ENCODE data around the gene SMYD3.

The SMYD3 gene

DNA sequence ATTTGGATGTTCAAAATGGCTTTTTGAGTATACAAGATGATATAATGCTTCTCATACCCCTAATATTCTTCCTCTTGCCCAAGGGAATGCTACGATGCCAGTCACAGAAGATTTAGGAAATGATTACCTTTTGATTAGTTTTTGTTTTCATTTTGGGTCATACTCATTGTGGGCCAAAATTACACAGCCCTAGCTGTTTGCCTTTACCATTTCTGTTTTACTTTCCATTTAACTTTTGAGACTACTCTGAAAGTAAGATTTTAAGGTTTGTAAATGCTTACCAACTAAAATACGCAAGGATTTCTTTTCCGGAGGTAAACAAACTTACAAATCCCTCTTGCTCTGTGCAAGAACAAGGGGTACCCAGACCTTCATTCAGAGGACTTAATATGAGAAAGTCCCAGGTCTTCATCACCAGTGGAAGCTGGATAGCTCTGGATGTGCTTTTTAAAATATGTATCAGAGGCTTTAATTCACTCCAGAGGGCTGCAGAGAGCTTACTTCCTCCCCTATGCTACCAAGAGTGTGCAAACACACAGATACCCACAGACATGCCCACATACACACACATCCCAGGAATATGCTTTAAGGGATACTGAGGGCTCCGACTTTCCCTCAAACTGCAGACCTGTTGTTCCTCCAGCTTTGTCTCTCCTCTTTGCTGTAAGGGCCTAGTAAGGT lies 631.4 kb downstream of the SMYD3 start:
- FAIRE-seq (no peak), DNase-seq (ENCODE audit: low spot score) (no peak)

DNA sequence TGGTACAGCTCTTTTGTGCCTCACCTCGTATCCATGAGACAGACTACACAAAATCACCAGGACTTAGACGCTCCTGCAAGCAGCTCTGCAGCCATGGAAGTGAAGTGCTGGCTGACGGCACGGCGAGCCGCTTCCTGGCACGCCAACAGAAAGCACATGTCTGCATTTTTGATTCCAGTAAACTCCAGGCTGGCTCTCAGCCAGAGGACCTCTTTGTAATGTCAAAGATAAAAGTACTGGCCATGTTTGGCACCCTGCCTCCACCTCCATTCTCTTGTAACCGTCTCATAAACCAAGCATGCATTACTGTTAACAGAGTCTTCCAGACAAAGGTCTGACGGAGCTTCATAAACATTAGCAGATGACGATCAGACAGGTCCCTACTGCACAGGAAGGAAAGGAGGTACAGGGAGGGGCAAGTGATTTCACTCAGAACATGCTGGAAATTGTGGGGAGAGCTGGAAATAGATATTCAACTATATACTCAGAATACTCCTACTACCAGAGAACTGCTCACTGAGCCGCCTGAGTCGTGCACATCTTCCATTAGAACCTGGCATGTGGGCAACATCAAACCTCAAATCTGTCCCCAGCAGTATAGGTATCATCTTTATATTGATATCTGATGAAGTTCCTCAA lies 632.0 kb downstream of the SMYD3 start:
- FAIRE-seq, result peak; percentile 86
- DNase-seq (ENCODE audit: low spot score), result peak; percentile 79

DNA sequence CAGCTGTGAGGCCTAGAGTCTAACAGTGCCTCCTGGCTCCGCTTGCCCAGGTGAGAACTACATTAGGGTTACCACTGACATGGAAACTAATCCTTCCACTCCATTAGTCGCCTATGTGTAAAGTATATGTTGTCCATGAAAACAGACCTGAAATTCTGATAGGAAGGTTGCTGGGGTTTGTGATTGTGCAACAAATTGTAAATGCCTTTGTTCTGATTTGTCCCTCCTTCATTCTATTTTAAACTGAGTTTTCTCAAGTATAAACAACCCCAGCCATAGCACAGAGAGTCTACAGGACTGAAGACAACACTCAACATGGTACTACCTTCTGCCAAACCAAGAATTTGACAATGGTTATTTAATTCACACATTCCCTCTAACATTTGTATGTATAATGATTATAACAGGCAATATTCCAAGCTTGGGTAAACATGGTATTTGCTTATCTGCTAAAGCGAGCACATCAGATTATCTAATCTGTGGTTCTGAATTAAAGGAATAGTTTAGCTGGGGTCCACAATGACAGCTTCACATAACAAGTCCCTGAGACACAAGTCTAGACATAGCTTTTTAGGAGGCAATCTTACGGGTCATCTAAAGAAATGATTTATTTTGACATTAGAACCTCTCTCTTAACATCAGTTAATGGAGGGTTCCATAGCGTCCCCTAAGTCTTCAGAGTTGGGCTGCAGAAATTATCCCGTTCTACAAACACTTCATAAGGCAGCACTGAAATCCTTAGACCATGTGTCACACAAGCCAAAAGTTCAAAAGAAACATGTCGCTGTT lies 633.0 kb downstream of the SMYD3 start:
- FAIRE-seq, result no peak

DNA sequence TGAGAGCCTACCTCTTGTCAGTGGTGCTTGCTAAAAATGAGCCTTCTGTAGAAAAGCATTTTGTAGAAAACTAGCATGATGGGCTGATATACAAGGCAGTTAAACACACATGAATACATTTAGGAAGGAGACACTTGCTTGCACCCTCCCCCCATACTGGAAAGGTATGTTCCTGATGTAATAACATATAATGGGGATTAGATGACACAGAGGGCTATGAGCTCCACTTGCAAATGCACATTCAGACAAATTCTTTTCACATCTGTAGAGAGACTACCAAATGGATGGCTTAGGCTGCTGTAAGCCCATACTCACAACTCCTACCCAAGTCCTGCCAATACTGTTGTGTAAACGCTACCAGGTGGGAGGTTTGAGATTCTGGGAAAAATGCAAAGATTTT lies 634.0 kb downstream of the SMYD3 start:
- DNase-seq (ENCODE audit: low spot score) (no peak), FAIRE-seq (peak; percentile 13)

More for the DNA sequence above, 633.0 kb downstream of the SMYD3 start:
- no peak for DNase-seq (ENCODE audit: low spot score)

DNA sequence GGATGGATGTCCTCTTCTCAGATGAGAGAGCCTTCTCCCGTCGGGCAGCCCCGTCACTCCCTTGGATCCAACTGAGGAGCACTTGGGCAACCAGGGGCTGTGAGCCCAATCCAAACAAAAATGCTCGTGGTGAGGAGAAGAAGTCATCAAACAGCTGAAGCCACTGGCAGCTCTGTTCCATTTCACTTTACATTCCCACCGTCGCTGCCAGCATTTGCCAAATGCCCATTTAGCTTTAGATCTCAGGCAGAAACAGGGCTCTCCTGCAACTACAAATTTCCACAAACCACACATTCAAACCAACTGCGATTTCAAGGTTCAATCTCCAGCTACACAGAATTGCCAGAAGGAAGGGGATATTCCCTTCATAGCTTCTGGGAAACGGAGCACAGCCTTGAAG lies 634.6 kb downstream of the SMYD3 start:
- DNase-seq (ENCODE audit: low spot score), result no peak
- FAIRE-seq, result no peak

DNA sequence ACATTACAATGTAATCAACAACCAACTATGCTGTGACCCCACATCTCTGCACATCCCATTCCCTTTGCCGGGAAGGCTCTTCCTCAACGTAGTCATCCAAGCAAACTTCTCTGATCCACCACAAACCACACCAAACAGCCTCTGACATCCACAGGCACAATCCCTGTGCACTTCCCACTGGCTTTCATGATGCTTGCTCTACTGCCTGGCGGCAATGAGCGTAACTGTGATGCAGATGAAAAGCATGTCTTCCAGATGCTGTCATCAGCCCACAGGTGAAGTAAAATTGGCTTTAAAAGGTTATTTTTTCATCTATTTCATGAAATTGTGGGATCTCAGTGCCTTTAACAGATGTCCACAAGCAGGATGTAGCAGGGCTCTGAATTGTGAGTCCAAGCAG lies 635.2 kb downstream of the SMYD3 start:
- FAIRE-seq (no peak), DNase-seq (ENCODE audit: low spot score) (no peak)

DNA sequence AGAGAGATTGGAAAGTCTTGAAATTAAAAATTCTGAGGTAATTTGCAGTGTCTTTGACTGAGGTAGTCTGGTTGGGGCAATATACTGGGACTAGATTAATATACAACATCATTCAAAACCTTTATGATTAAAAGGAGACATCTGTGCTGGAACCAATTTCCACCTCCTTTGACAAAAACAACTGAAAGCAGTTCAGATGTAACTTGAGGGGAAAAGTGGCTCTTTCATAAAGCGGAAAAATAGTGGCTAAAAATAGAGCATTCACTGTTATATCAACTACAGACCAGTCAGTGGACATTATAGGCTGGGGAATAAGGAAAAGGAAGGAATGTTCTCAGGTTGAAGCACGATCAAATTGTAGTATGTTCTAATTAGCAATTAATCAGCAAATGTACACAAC lies 635.9 kb downstream of the SMYD3 start:
- FAIRE-seq (no peak), DNase-seq (ENCODE audit: low spot score) (no peak)

DNA sequence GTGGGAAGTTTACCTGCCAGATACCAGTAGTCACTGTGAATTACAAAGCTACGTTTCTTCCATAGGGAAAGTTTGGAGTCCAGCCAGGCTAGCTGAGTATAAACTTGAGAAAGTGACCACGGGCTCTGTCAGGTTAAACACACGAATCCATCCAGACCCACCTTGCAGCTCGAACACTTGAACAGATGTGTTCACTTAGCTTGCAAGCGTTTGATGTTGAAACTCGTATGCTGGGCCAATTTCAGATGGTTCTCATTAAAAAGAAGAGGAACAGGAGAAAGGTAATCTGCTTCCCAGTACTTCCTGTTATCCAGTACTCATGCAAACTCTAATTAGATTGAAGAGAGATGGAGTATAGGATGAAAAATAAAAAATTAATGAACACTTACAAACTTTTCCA lies 636.4 kb downstream of the SMYD3 start:
- no peak for DNase-seq (ENCODE audit: low spot score)
- no peak for FAIRE-seq

DNA sequence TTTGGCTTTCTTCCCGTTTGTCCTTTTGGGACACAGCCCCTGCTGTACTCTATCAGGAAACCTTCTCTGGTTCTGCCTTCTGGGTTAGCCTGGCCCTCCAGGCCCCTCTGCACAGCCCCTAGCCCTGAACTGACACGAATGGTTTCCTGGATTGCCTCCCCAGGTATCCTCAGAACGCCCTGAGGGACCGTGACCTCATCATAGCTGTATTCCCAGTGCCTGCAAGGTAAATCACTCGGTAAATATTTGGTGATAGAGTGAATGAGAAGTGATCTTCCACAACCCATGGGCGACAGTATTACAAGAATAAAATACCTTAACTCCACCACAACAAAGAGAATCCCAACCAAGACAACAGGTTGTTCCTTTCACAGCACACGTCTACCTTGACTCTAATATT lies 637.2 kb downstream of the SMYD3 start:
- FAIRE-seq (peak; percentile 23), DNase-seq (ENCODE audit: low spot score) (no peak)

DNA sequence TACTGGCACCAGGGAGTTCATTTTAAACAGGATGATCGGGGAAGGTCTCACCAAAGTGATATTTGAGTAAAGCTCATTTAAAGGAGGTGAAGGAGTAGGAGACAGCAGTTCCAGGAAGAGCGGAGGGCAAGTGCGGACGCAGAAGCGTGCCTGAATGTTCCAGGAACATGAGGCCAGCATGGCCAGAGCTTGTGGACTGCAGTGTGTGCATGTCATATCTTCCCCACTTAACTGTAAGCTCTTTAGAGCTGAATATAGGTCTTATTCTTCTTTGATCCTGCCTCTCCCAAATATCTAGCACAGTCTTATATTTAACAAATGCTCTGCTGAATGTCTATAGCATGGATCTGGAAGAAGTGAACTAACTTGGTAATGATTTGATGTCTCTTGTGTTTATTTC lies 639.3 kb downstream of the SMYD3 start:
- DNase-seq (ENCODE audit: low spot score), result no peak
- FAIRE-seq, result no peak

DNA sequence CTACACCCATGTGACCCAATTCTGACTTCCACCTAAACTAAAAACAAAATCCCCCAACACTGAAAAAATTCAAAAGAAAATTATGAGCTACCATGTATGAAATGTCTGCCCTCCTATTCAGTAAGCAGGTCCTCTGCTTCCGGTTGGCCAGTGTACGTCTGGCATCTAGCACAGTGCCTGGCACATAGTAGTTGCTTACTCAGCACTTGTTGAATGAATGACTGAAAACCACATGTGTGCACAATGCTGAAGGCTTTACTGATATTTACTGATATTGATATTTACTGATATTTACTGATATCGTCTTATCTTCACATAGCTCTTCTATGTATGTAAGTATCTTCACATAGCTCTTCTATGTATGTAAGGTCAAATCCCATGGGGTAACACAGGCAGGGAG lies 642.2 kb downstream of the SMYD3 start:
- DNase-seq (ENCODE audit: low spot score) (no peak), FAIRE-seq (no peak)

DNA sequence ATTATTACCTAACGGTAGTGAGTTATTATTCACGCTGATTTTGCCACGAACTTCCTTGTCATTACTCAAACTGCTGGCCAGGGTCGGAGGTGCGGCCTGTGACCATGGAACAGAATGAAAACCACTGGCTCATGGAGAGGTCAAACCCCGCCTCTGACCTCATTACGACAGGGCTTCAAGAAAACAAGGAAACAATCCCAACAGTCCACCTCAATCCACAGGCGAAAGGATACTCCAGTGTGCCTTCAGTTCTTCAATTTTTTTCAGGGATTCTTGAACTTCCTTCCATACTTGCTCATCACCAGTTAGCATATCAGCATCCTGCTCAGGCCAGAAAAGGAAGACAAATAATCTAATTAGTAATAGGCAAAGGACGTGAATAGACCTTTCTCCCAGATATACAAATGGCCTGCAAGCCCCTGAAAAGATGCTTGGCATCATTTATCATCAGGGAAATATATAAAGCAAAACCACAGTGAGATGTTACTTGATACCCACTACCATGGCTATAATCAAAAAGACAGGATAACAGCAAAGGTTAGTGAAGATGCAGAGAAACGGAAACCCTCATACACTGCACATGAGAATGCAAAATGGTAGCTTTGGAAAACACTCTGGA lies 643.4 kb downstream of the SMYD3 start:
- no peak for DNase-seq (ENCODE audit: low spot score)

DNA sequence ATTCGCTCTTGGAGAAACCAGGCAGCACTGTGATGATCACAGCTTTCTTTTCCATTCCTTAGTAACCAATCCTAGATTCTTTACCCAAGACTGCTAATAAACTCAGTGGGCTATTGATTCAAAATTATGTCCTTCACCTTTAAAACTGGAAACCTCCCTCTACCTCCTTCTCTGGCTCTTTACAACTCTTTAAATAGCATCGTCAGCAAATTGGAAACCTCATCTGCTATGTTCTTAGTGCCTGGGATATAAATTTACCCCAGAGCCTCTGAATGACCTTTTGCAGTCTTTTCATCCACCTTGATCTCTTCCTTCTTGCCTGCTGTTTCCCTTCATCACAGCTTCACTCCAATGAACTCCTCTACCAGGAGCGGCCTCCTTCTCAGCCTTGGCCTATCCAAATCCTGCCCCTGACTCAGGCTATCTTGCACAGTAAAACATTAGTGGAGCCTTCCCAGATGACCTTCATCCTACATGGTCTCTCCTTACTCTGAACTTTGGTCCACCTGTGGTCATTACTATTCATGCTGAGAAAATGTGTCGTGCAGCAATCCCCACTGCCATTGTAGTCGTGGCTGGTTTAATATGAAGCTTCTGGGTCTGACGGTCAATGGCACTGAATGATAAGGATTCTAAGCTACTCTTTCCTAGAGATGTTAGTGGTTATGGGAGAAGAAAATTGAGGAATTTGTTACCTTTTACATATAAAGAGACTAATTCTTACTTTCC lies 644.1 kb downstream of the SMYD3 start:
- DNase-seq (ENCODE audit: low spot score) (no peak), FAIRE-seq (no peak)

More for the DNA sequence above, 643.4 kb downstream of the SMYD3 start:
- FAIRE-seq, result no peak

DNA sequence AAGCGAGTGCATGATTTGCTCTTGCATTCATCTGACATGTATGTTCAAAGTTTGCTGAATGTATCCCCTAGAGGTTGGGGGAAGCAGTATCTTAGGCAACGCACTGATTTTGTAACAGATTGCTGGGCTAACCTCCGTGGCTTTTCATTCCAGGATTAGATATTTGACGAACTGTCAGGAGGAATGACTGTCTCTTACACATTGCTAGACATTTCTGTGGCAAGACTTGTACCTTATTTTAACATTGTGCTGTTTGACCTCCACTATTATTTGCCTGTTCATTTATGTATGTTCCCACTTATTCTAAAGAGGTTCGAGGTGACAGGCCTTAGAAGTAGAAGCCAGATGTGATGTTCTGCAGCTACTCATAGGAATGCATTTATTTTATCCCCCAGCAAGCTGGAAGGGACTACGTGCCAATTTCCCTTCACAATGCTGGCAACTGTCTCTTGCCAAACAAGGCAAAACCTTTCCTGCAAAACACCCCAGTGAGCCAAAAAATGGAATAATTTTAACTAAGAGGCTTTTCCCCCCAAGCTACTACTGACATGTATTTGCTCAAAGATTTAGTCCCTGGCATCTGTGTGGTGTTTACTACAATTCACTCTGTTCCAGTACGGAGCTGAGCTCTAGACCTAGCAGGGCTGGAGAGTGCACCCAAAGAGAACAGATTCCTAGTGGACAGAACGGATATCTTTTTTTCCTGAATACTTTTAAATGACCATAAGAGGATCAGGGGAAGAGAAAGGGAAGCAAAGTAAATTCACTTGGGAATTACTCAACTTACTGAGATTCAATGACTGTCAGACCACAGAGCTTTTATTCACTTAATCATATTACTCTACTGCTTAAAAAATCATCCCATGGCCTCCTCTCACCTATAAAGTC lies 646.2 kb downstream of the SMYD3 start:
- DNase-seq (ENCODE audit: low spot score) (no peak), FAIRE-seq (no peak)

DNA sequence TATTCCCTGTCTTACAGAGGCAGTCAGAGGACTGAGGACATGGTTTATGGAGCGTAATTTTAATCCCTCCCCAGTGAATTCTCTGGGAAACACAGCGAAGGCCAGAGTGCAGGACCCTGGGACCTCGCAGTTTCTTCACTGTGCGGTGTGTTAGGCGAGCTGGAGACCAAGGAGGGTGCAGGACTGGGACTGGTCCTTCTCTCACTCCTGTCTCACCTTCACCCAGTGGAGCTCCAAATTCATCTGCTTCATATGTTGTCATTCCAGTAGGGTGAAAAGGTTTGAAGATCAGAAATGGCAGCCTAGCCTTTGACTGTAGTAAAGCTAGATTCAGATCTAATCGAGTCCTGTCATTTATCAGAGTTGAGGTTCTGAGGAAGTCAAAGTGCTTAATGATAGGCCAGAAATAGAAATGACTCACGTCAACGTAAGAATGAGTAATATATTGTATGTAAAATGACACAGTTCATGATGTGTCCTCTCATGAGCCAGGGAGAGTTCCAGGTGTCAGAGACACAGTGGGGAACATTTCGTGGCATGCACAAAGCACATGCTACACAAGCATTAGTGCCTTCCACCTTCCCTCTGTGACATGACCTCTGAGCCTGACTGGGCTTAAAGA lies 647.5 kb downstream of the SMYD3 start:
- FAIRE-seq, result no peak

DNA sequence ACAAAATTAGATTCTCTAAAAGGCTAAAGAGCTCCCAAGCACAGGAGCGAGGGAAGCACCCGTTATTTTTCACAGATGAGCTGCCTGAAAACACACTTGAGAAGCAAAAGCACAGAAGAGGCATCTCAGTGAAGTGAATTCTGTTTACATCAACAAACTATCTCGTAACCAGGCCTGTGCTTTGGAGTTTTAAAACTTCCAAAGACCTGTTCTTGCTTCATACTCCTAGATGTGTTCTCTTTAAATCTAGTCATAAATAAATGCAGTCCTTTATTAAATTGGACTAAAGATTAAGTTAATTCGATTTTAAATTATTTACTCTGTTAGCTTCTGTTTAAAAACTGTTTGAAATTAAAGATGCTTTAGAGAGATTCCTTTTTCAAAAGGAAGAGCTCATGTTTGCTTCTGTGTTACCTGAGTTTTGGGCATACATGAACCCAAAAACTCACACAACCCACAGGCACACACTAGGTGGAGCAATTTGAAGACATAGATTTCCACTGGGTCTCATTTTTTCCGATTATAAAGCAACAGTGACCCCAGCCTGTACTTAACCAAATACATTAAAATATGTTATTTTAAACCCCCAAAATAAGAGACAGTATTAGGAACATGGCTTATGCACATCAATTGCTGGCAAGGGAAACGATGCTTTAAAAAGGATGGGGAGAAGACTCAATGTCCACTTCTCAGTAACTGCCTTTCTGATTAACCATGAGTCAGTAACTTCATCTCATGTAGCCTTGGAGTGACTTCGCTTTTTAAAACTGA lies 648.2 kb downstream of the SMYD3 start:
- no peak for DNase-seq (ENCODE audit: low spot score)
- no peak for FAIRE-seq

More for the DNA sequence above, 647.5 kb downstream of the SMYD3 start:
- no peak for DNase-seq (ENCODE audit: low spot score)

DNA sequence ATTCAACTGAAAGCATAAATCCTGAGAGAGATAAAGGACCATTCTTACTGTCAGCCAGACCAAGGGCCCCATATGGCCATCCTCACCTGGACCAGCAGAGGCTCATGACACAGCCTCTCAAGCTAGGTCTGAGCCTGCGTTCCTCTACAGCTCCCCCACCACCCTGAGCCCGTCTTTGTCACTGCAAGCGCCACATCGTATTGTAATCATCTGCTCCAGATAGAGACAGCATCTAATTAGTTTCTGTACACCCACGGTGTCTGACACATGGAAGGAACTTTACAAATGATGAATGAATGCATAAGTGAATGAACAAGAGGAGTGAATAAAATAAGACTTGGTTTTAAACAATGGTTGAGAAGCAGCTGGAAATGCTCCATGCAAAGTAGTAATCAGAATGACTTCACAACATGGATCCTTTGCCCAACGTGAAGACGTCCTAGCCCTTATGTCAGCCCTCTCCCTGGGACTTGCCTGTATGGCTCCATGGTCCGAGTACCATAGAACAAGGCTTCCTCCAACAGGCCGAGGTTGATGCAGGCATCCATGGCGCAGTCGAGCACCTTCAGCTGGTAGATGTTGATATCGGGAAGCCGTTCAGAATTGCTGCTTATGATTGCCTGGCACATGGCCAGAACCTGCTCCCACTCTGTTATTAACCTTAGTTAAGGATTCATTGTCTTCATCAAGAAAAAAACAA lies 648.9 kb downstream of the SMYD3 start:
- DNase-seq (ENCODE audit: low spot score) (no peak), FAIRE-seq (no peak)

DNA sequence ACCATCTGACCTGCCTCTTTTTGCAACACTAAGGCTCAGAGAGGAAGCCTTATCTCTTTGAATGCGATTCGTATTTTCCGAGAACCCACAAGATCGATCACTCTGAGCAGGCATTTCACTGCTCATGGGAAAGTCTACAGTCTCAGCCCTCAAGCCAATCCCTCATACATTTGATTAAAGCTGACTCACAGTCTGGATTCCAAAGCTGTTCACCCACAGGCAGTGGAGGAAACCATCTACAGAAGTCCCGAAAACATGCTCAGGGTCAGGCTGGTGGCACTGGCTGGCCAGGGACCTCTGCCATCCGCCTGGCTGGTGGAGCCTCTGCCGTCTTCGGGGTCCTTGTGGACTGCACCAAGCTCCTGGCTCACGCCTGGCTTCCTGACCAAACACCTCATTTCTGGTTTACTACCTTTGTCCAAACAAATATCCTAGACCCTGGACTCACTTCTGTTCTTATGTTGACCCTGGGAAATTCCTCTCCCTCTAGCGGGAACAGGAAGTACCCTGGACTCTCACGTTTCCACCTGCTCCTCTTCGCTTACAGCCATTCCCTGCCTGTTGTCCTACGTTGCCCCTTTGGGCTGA lies 650.0 kb downstream of the SMYD3 start:
- DNase-seq (ENCODE audit: low spot score) (no peak), FAIRE-seq (no peak)

Data from urothelium cell line (cell line).